GM19395 (cell line): ENCODE measurements around the gene KLHL28.
A peak's percentile ranks its signal among the peaks of the same experiment; 100 is the strongest.

ENCODE experiments used
- ATAC-seq: cut with Tn5 transposase; IDR thresholded peaks from one replicate; pipeline ENCODE4 v1.9.1; 2021; ENCODE audit warnings: mild to moderate bottlenecking, moderate library complexity; ENCODE audit not compliant: unreplicated experiment

Gene KLHL28

GRCh38 chr14:44961554-44962333, at the start of gene KLHL28, which contains the start of gene TOGARAM1:
Gene KLHL28 (minus strand): TSS chr14:44961947. CDS start chr14:44945928, 16,019 bp downstream.
Gene TOGARAM1 (plus strand): TSS chr14:44962190. CDS start chr14:44962422, 232 bp downstream.
- peak; percentile 93 for ATAC-seq

- ATAC-seq: no peak
Measured at GRCh38 chr14:45003924-45004323, 42.2 kb upstream of the KLHL28 start.

GRCh38 chr14:44995770-44996294, 34.1 kb upstream of the KLHL28 start:
- no peak for ATAC-seq

- ATAC-seq: no peak
Measured at GRCh38 chr14:44995196-44995595, 33.4 kb upstream of the KLHL28 start.

- ATAC-seq: no peak
Measured at GRCh38 chr14:44990533-44990932, 28.8 kb upstream of the KLHL28 start.

- no peak for ATAC-seq
Measured at GRCh38 chr14:44989497-44990440, 28.0 kb upstream of the KLHL28 start.

GRCh38 chr14:44988694-44989093, 26.9 kb upstream of the KLHL28 start:
- ATAC-seq: no peak

GRCh38 chr14:44982594-44982993, 20.8 kb upstream of the KLHL28 start:
- ATAC-seq: no peak

- ATAC-seq: no peak
Measured at GRCh38 chr14:44981198-44981597, 19.5 kb upstream of the KLHL28 start.

- no peak for ATAC-seq
Measured at GRCh38 chr14:44979740-44980356, 18.1 kb upstream of the KLHL28 start.

- no peak for ATAC-seq
Measured at GRCh38 chr14:44979273-44979672, 17.5 kb upstream of the KLHL28 start.

- no peak for ATAC-seq
Measured at GRCh38 chr14:44971459-44971858, 9.7 kb upstream of the KLHL28 start.

GRCh38 chr14:44970907-44971306, 9.2 kb upstream of the KLHL28 start:
- ATAC-seq: peak; percentile 41

GRCh38 chr14:44968714-44969113, 7.0 kb upstream of the KLHL28 start:
- ATAC-seq: no peak

- ATAC-seq: no peak
Measured at GRCh38 chr14:44966601-44967336, 5.0 kb upstream of the KLHL28 start.

- ATAC-seq: no peak
Measured at GRCh38 chr14:44963775-44964380, 2.1 kb upstream of the KLHL28 start.

GRCh38 chr14:44963044-44963528, 1.3 kb upstream of the KLHL28 start:
- no peak for ATAC-seq

GRCh38 chr14:44962334-44963043, 742 bp upstream of the KLHL28 start:
- peak; percentile 39 for ATAC-seq

- ATAC-seq: peak; percentile 26
Measured at GRCh38 chr14:44961151-44961553, 595 bp downstream of the KLHL28 start.
